ES-I3 (cell line): ENCODE data around the gene SPECC1.
"Not testable (repeated sequence)": the region's sequence is repeated elsewhere in the genome, so short reads cannot be mapped to it uniquely, and the experiment has no call there.

Source experiments
- H3K36me3 ChIP-seq: 2 replicates; pipeline ENCODE4 v1.6.1; 2013; ENCODE audit warnings: mild to moderate bottlenecking, low read length, control low read depth, moderate library complexity; ENCODE audit not compliant: insufficient read depth
- H3K4me1 ChIP-seq: 2 replicates; pipeline ENCODE4 v1.6.1; 2013; ENCODE audit warnings: mild to moderate bottlenecking, control low read depth, low read length; ENCODE audit not compliant: insufficient read depth
- H3K9ac ChIP-seq: 2 replicates; pipeline ENCODE4 v1.6.1; 2013; ENCODE audit warnings: low read depth, mild to moderate bottlenecking, low read length, moderate library complexity
- H3K9me3 ChIP-seq: 2 replicates; pipeline ENCODE4 v1.6.1; 2013; ENCODE audit warnings: mild to moderate bottlenecking, low read length, moderate library complexity; ENCODE audit not compliant: control insufficient read depth, insufficient read depth

Gene SPECC1

GRCh38 chr17:20071824-20072691, 62.9 kb downstream of the SPECC1 start:
- Histone ChIP-seq H3K36me3 (no peaks in the 10 kb centered on the region), H3K4me1 (peaks cover 4% of the 10 kb centered on the region), H3K9ac (no peak overlapping the region), H3K9me3 (no peaks in the 10 kb centered on the region)

- H3K36me3 ChIP-seq, result no peaks in the 10 kb centered on the region
- no peaks in the 10 kb centered on the region for H3K9me3 ChIP-seq
- no peak overlapping the region for H3K9ac ChIP-seq
- H3K4me1 ChIP-seq, result peaks cover 4% of the 10 kb centered on the region
These were observed 63.5 kb downstream of the SPECC1 start for GRCh38 chr17:20072692-20072992.

- no peak overlapping the region for H3K9ac ChIP-seq
- peaks cover 4% of the 10 kb centered on the region for H3K4me1 ChIP-seq
- H3K9me3 ChIP-seq, result no peaks in the 10 kb centered on the region
- H3K36me3 ChIP-seq, result no peaks in the 10 kb centered on the region
These were observed 64.2 kb downstream of the SPECC1 start for GRCh38 chr17:20073055-20073979.

- H3K9me3 ChIP-seq, result no peaks in the 10 kb centered on the region
- H3K4me1 ChIP-seq, result peaks cover 4% of the 10 kb centered on the region
- no peak overlapping the region for H3K9ac ChIP-seq
- H3K36me3 ChIP-seq, result no peaks in the 10 kb centered on the region
These were observed 64.8 kb downstream of the SPECC1 start for GRCh38 chr17:20074001-20074400.

GRCh38 chr17:20074489-20074888, 65.3 kb downstream of the SPECC1 start:
- no peak overlapping the region for H3K9ac ChIP-seq

GRCh38 chr17:20076137-20076536, 67.0 kb downstream of the SPECC1 start:
- not testable (repeated sequence) for H3K4me1 ChIP-seq, H3K9ac ChIP-seq, H3K9me3 ChIP-seq, H3K36me3 ChIP-seq

More at GRCh38 chr17:20074489-20074888, 65.3 kb downstream of the SPECC1 start:
- no peaks in the 10 kb centered on the region for H3K9me3 ChIP-seq
- H3K4me1 ChIP-seq, result peaks cover 4% of the 10 kb centered on the region
- H3K36me3 ChIP-seq, result no peaks in the 10 kb centered on the region

- H3K9ac ChIP-seq, result no peak overlapping the region
- H3K4me1 ChIP-seq, result peaks cover 2% of the 10 kb centered on the region
These were observed 69.0 kb downstream of the SPECC1 start for GRCh38 chr17:20077978-20078685.

GRCh38 chr17:20080513-20080912, 71.4 kb downstream of the SPECC1 start:
- Histone ChIP-seq H3K9me3 (no peaks in the 10 kb centered on the region), H3K4me1 (no peaks in the 10 kb centered on the region), H3K36me3 (no peaks in the 10 kb centered on the region), H3K9ac (no peak overlapping the region)

More at GRCh38 chr17:20077978-20078685, 69.0 kb downstream of the SPECC1 start:
- Histone ChIP-seq H3K36me3 (no peaks in the 10 kb centered on the region), H3K9me3 (no peaks in the 10 kb centered on the region)

GRCh38 chr17:20083156-20083859, 74.1 kb downstream of the SPECC1 start:
- H3K36me3 ChIP-seq, result no peaks in the 10 kb centered on the region
- H3K9ac ChIP-seq, result no peak overlapping the region
- peaks cover 8% of the 10 kb centered on the region; the same call in 1 of the 2 replicates for H3K4me1 ChIP-seq
- H3K9me3 ChIP-seq, result no peaks in the 10 kb centered on the region

GRCh38 chr17:20084621-20085282, 75.6 kb downstream of the SPECC1 start:
- H3K9me3 ChIP-seq, result no peaks in the 10 kb centered on the region
- no peak overlapping the region for H3K9ac ChIP-seq
- H3K4me1 ChIP-seq, result peaks cover 8% of the 10 kb centered on the region; the same call in 1 of the 2 replicates
- H3K36me3 ChIP-seq, result no peaks in the 10 kb centered on the region

GRCh38 chr17:20085283-20085845, 76.2 kb downstream of the SPECC1 start:
- Histone ChIP-seq H3K9me3 (no peaks in the 10 kb centered on the region), H3K36me3 (no peaks in the 10 kb centered on the region), H3K9ac (no peak overlapping the region), H3K4me1 (peaks cover 8% of the 10 kb centered on the region; the same call in 1 of the 2 replicates)

GRCh38 chr17:20086416-20087076, 77.4 kb downstream of the SPECC1 start:
- no peaks in the 10 kb centered on the region for H3K36me3 ChIP-seq
- no peaks in the 10 kb centered on the region for H3K9me3 ChIP-seq

More at GRCh38 chr17:20086416-20087076, 77.4 kb downstream of the SPECC1 start:
- Histone ChIP-seq H3K4me1 (peaks cover 12% of the 10 kb centered on the region; the same call in 1 of the 2 replicates), H3K9ac (no peak overlapping the region)
